ENCODE results near the gene PAK6. TPM values are rescaled to one million over a fixed set of nuclear protein-coding genes. Genes with fewer than 3 reads are reported as not detected.

Gene PAK6
- total RNA-seq, 1 experiment from 2014 or later = 0.84 TPM

- Histone ChIP-seq H3K9me3 (ENCODE audit: low read depth, low read length, poor library complexity, severe bottlenecking) (no peaks in the 10 kb centered on the region), H3K4me1 (ENCODE audit: insufficient read depth, low read length, poor library complexity, severe bottlenecking) (peaks cover 13% of the 10 kb centered on the region), H3K4me3 (ENCODE audit: low read depth, low read length, poor library complexity, severe bottlenecking) (no peak overlapping the region), H3K27ac (ENCODE audit: low read depth, low read length, poor library complexity, severe bottlenecking) (no peak overlapping the region), H3K27me3 (replicated peaks; ENCODE audit: insufficient read depth, low read depth, low read length, poor library complexity) (no peaks in the 10 kb centered on the region), H3K36me3 (ENCODE audit: insufficient read depth, low read length, poor library complexity, severe bottlenecking) (no peaks in the 10 kb centered on the region)
- DNase-seq (ENCODE audit: low spot score) = no peak
- BruUV-seq (replicated peaks) = no TSS peak
- POLR2A ChIA-PET (ENCODE audit: low non-redundant PET) = no interaction called here
- CTCF ChIA-PET = interaction anchor here (1.1 to 3.0 kb wide), 6 partner anchors 10 to 385 kb away, joined by 3 to 25 read pairs (median 4); partner anchors contain the start of gene ANKRD63
- intact Hi-C loops (cut with micrococcal nuclease; ENCODE audit: unreplicated experiment) = loop anchor here (10.0 kb wide), 3 partner anchors 389 to 1569 kb away; no protein-coding TSS in a partner anchor
- TF ChIP-seq, protein P1, sequence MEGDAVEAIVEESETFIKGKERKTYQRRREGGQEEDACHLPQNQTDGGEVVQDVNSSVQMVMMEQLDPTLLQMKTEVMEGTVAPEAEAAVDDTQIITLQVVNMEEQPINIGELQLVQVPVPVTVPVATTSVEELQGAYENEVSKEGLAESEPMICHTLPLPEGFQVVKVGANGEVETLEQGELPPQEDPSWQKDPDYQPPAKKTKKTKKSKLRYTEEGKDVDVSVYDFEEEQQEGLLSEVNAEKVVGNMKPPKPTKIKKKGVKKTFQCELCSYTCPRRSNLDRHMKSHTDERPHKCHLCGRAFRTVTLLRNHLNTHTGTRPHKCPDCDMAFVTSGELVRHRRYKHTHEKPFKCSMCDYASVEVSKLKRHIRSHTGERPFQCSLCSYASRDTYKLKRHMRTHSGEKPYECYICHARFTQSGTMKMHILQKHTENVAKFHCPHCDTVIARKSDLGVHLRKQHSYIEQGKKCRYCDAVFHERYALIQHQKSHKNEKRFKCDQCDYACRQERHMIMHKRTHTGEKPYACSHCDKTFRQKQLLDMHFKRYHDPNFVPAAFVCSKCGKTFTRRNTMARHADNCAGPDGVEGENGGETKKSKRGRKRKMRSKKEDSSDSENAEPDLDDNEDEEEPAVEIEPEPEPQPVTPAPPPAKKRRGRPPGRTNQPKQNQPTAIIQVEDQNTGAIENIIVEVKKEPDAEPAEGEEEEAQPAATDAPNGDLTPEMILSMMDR (conservative IDR thresholded peaks at IDR 0.05; ENCODE audit: low read depth, low read length) = no peak
- TF ChIP-seq EZH2 (IDR thresholded peaks at IDR 0.05; ENCODE audit: borderline replicate concordance, low read depth, low read length, poor library complexity, severe bottlenecking) = no peak
These were observed 34.6 kb downstream of the PAK6 start for GRCh38 chr15:40273428-40273827.

- no peak overlapping the region for H3K4me3 ChIP-seq (ENCODE audit: low read depth, low read length, poor library complexity, severe bottlenecking)
- POLR2A ChIA-PET (ENCODE audit: low non-redundant PET) = interaction anchor here (0.5 kb wide), 1 partner anchor 198 kb away, joined by 9 read pairs; no protein-coding TSS in a partner anchor
- H3K27ac ChIP-seq (ENCODE audit: low read depth, low read length, poor library complexity, severe bottlenecking) = no peak overlapping the region
- H3K27me3 ChIP-seq (replicated peaks; ENCODE audit: insufficient read depth, low read depth, low read length, poor library complexity) = no peaks in the 10 kb centered on the region
- H3K36me3 ChIP-seq (ENCODE audit: insufficient read depth, low read length, poor library complexity, severe bottlenecking) = no peaks in the 10 kb centered on the region
- DNase-seq (ENCODE audit: low spot score) = peak; percentile 89
- TF ChIP-seq, protein P1 (conservative IDR thresholded peaks at IDR 0.05; ENCODE audit: low read depth, low read length) = peak; percentile 100
- no peak for TF ChIP-seq EZH2 (IDR thresholded peaks at IDR 0.05; ENCODE audit: borderline replicate concordance, low read depth, low read length, poor library complexity, severe bottlenecking)
- BruUV-seq (replicated peaks) = no TSS peak
- peaks cover 25% of the 10 kb centered on the region for H3K4me1 ChIP-seq (ENCODE audit: insufficient read depth, low read length, poor library complexity, severe bottlenecking)
- CTCF ChIA-PET = interaction anchor here (0.6 to 3.0 kb wide), 11 partner anchors 10 to 386 kb away, joined by 3 to 25 read pairs (median 5); no protein-coding TSS in a partner anchor
- H3K9me3 ChIP-seq (ENCODE audit: low read depth, low read length, poor library complexity, severe bottlenecking) = no peaks in the 10 kb centered on the region
- intact Hi-C loops (cut with micrococcal nuclease; ENCODE audit: unreplicated experiment) = loop anchor here (1.0 to 10.0 kb wide), 6 partner anchors 58 to 1570 kb away; no protein-coding TSS in a partner anchor
These were observed 35.7 kb downstream of the PAK6 start for GRCh38 chr15:40274350-40275274.

- no peak overlapping the region for H3K4me3 ChIP-seq (ENCODE audit: low read depth, low read length, poor library complexity, severe bottlenecking)
- no peaks in the 10 kb centered on the region for H3K27me3 ChIP-seq (replicated peaks; ENCODE audit: insufficient read depth, low read depth, low read length, poor library complexity)
- TF ChIP-seq EZH2 (IDR thresholded peaks at IDR 0.05; ENCODE audit: borderline replicate concordance, low read depth, low read length, poor library complexity, severe bottlenecking) = no peak
- TF ChIP-seq, protein P1 (conservative IDR thresholded peaks at IDR 0.05; ENCODE audit: low read depth, low read length) = no peak
- H3K9me3 ChIP-seq (ENCODE audit: low read depth, low read length, poor library complexity, severe bottlenecking) = no peaks in the 10 kb centered on the region
- POLR2A ChIA-PET (ENCODE audit: low non-redundant PET) = no interaction called here
- no peak for DNase-seq (ENCODE audit: low spot score)
- H3K27ac ChIP-seq (ENCODE audit: low read depth, low read length, poor library complexity, severe bottlenecking) = no peak overlapping the region
- no peaks in the 10 kb centered on the region for H3K36me3 ChIP-seq (ENCODE audit: insufficient read depth, low read length, poor library complexity, severe bottlenecking)
- peaks cover 34% of the 10 kb centered on the region for H3K4me1 ChIP-seq (ENCODE audit: insufficient read depth, low read length, poor library complexity, severe bottlenecking)
- intact Hi-C loops (cut with micrococcal nuclease; ENCODE audit: unreplicated experiment) = loop anchor here (2.0 to 10.0 kb wide), 5 partner anchors 59 to 1571 kb away; no protein-coding TSS in a partner anchor
- BruUV-seq (replicated peaks) = no TSS peak
- CTCF ChIA-PET = interaction anchor here (1.8 kb wide), 1 partner anchor 230 kb away, joined by 9 read pairs; no protein-coding TSS in a partner anchor
These were observed 36.7 kb downstream of the PAK6 start for GRCh38 chr15:40275523-40275922.
